Endothelial cell of umbilical vein (primary cell): ENCODE measurements around the gene TENM4.

Source experiments
- EZH2 ChIP-seq: IDR thresholded peaks from 2 replicates; pipeline ENCODE4 v1.6.1; 2012; ENCODE audit warnings: borderline replicate concordance, low read depth, mild to moderate bottlenecking, moderate library complexity, low read length, inconsistent platforms; ENCODE audit not compliant: severe bottlenecking
- JUN ChIP-seq: IDR thresholded peaks from 2 replicates; pipeline ENCODE4 v1.6.1; 2011; ENCODE audit warnings: borderline replicate concordance, low read depth; ENCODE audit not compliant: insufficient read length, insufficient read depth
- POLR2A ChIP-seq: IDR thresholded peaks from 2 replicates; pipeline ENCODE4 v1.6.1; 2012; ENCODE audit warnings: low read depth, mild to moderate bottlenecking, control low read depth, low read length
- TF ChIP-seq, protein P1 (sequence below), 2 donors: IDR thresholded peaks; 1 replicate in 1 of 2; 2 replicates in 1 of 2; pipeline ENCODE4 v1.5.1; 2011; ENCODE audit warnings: low read length in 2 of 2, mild to moderate bottlenecking in 2 of 2, moderate library complexity in 2 of 2, control low read depth in 1 of 2, inconsistent platforms in 1 of 2, low read depth in 1 of 2; ENCODE audit not compliant: insufficient read depth in 1 of 2; ENCODE audit errors: extremely low read depth in 1 of 2
- TF ChIP-seq, protein P2 (sequence below): IDR thresholded peaks from 2 replicates; pipeline ENCODE4 v1.6.1; 2011; ENCODE audit not compliant: insufficient read depth, insufficient read length

DNA sequence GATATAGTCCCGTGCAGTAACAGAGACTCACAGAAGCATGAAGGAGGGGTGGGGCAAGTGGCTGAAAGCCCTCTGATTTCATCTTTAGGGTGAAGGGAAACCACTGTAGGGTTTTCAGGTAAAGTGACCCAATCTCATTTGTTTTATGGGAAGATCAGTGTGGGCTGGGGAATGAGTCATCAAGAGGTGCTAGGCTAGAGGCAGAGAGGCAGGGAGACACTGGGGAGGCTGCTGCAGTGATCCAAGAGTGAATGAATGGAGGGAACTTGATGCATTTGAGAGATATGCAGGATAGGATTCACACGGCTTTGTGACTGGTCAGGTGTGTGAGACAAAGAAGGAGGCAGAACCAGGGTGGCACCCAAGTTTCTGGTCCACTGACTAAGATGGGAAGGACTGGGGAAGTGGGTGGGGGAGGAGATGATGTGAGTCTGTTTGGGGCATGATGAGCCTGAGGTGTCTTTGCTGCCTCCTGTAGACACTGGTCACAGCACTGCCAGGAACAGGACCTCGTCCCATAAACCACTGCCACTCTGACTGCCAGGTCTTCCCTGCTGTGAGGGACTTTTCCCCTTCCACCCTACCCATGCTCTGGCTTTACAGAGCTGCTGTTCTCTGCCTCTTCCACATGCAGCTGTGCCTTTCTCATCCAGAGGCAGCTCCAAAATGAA, 239.0 kb downstream of the TENM4 start:
- TF ChIP-seq EZH2 (no peak), POLR2A (no peak), JUN (no peak)
- TF ChIP-seq, protein P1, sequence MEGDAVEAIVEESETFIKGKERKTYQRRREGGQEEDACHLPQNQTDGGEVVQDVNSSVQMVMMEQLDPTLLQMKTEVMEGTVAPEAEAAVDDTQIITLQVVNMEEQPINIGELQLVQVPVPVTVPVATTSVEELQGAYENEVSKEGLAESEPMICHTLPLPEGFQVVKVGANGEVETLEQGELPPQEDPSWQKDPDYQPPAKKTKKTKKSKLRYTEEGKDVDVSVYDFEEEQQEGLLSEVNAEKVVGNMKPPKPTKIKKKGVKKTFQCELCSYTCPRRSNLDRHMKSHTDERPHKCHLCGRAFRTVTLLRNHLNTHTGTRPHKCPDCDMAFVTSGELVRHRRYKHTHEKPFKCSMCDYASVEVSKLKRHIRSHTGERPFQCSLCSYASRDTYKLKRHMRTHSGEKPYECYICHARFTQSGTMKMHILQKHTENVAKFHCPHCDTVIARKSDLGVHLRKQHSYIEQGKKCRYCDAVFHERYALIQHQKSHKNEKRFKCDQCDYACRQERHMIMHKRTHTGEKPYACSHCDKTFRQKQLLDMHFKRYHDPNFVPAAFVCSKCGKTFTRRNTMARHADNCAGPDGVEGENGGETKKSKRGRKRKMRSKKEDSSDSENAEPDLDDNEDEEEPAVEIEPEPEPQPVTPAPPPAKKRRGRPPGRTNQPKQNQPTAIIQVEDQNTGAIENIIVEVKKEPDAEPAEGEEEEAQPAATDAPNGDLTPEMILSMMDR (IDR thresholded peaks at IDR 0.05; ENCODE audit: extremely low read depth in 1 of 2, insufficient read depth in 1 of 2, low read depth in 1 of 2, low read length in 2 of 2), result no peak
- TF ChIP-seq, protein P2, sequence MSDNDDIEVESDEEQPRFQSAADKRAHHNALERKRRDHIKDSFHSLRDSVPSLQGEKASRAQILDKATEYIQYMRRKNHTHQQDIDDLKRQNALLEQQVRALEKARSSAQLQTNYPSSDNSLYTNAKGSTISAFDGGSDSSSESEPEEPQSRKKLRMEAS, result no peak
